ENCODE results near the gene FHL3.

FHL3 gene

GRCh38 chr1:38026592-38027200 is 21.4 kb upstream of the FHL3 start:
- TF ChIP-seq, protein P1, sequence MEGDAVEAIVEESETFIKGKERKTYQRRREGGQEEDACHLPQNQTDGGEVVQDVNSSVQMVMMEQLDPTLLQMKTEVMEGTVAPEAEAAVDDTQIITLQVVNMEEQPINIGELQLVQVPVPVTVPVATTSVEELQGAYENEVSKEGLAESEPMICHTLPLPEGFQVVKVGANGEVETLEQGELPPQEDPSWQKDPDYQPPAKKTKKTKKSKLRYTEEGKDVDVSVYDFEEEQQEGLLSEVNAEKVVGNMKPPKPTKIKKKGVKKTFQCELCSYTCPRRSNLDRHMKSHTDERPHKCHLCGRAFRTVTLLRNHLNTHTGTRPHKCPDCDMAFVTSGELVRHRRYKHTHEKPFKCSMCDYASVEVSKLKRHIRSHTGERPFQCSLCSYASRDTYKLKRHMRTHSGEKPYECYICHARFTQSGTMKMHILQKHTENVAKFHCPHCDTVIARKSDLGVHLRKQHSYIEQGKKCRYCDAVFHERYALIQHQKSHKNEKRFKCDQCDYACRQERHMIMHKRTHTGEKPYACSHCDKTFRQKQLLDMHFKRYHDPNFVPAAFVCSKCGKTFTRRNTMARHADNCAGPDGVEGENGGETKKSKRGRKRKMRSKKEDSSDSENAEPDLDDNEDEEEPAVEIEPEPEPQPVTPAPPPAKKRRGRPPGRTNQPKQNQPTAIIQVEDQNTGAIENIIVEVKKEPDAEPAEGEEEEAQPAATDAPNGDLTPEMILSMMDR (IDR thresholded peaks at IDR 0.05; ENCODE audit: low read depth, low read length), result peak; percentile 52
- no peak overlapping the region for H3K4me3 ChIP-seq (ENCODE audit: low read depth, low read length)

DNA sequence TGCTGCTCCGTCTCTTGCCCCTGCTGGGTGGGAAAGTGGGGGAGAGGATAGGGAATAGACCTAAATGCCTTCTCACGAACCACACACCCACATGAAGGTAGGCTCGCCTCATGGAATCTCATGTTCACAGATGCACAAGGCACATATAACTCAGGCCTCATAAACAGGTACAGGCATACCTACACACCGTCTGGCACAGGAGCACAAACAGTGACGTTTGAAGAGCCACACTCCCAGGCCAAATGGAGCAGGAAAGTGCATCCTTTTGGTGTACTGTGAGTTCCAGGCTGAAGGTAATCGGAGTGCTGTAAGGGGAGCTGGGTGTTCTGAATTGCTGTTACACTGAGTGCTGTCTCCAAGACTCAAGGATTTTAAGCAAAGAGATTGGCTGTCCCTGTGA is 20.4 kb upstream of the FHL3 start:
- TF ChIP-seq, protein P1 (IDR thresholded peaks at IDR 0.05; ENCODE audit: low read depth, low read length), result no peak
- H3K4me3 ChIP-seq (ENCODE audit: low read depth, low read length), result no peak overlapping the region

- H3K4me3 ChIP-seq (ENCODE audit: low read depth, low read length), result no peak overlapping the region
- TF ChIP-seq, protein P1 (IDR thresholded peaks at IDR 0.05; ENCODE audit: low read depth, low read length), result no peak
These were observed 19.9 kb upstream of the FHL3 start for GRCh38 chr1:38025233-38025632.

DNA sequence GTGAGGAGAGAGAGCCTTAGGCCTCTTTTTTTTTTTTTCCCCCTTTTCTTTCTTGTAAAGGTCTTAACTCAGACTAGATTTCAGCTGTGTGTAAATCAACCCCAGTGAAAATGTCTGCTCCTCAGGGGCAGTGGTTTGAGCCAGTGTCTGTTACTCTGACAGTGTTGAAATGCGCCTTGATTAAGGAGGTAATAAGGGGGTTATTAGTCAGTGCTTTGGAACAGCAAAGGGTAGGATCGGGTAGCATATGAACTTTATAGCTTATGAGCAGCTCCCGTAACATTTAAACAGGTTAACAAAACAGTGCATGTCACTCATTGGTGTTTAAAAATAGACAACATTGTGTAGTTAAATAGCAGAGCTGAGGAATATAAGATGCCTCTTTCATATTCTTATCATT is 17.5 kb upstream of the FHL3 start:
- TF ChIP-seq, protein P1 (IDR thresholded peaks at IDR 0.05; ENCODE audit: low read depth, low read length), result no peak
- no peak overlapping the region for H3K4me3 ChIP-seq (ENCODE audit: low read depth, low read length)

DNA sequence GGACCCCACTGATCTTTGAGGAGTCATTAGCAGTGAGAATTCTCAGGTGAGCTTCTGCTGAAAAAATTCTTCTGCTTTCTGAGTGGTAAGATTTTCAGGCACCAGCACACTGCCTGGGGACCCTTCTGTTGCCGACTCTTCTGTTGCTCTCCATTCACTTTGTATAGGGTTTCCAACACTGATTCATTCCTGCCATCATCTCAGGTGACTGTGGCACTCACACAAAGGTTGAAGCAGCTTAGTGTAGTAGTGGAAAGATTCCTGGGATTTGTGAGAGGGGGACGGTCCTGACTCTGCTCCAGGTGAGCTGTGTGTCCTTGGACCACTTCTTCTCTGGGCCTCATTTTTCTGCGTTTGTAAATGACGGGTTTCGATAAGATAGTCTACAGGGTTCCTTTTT is 16.7 kb upstream of the FHL3 start:
- no peak overlapping the region for H3K4me3 ChIP-seq (ENCODE audit: low read depth, low read length)
- TF ChIP-seq, protein P1 (IDR thresholded peaks at IDR 0.05; ENCODE audit: low read depth, low read length), result no peak

DNA sequence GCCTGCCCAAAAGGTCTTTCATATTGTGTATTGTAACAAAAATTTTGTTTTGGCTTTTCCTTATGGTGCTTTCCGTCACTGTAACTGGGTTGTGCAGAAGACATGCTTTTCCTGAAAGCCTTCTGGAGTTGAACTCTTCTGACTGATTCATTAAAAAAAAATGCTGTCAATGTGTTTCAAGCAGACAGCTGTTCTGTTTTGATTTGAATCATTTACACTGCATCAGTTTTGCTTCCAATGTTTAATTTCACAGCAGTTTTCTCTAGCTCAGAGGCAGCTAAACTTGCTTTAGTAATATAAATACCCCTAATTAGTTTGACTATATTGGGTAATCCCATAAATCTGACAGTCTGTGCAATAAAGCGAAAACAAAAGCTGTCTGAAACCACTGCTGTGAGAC is 15.1 kb upstream of the FHL3 start:
- H3K4me3 ChIP-seq (ENCODE audit: low read depth, low read length), result no peak overlapping the region
- TF ChIP-seq, protein P1 (IDR thresholded peaks at IDR 0.05; ENCODE audit: low read depth, low read length), result no peak

DNA sequence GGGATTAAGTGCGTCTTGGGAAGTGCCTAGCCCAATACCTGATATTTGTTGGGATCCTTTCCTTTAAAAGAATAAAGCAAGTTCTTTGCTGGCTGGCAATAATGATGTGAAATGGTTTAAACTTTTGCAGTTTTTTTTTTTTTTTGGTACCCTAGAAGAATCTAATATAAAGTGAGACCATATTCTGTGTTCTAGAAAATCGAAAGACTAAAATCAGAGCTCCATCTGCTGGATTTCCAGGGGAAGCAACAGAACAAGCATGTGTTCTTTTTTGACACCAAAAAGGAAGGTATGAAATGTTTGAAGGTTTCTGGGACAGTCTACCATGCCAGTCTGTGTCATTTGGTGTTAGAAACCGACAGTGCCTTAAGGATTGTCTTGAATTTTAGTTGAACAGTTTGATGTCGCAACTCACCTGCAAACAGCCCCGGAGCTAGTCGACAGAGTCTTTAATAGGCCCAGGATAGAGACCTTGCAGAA is 13.6 kb upstream of the FHL3 start:
- H3K4me3 ChIP-seq (ENCODE audit: low read depth, low read length), result no peak overlapping the region
- TF ChIP-seq, protein P1 (IDR thresholded peaks at IDR 0.05; ENCODE audit: low read depth, low read length), result peak; percentile 34

All from WI38 (cell line).